Adipose tissue (tissue), 3 donors: ENCODE results near the gene PPBP. TPM values are rescaled to one million over a fixed set of nuclear protein-coding genes. Genes with fewer than 3 reads are reported as not detected.
"Not testable (repeated sequence)": the region's sequence is repeated elsewhere in the genome, so short reads cannot be mapped to it uniquely, and the experiment has no call there.

Experiments used
- H3K27ac ChIP-seq: one replicate; pipeline ENCODE4 v1.5.1; 2013; ENCODE audit warnings: low read depth, low read length
- WGBS, 3 donors: extraction: QIAGEN DNeasy Blood & Tissue Kit; methylation state at CpG; one replicate each; pipeline ENCODE4 v1.1.7; 2013; 5-methylcytosine and 5-hydroxymethylcytosine counted together
- polyA plus RNA-seq, 3 donors: library from polyadenylated mRNA; stranded (reverse); fragments of 200-250 nt; gene quantifications; one replicate each; pipeline ENCODE4 v1.2.3, GENCODE V29; 2013
- donor health status: healthy with polysubstance abuse.
- donor health status: Bipolar disorder and iron deficiency.
- donor health status: healthy.

The PPBP gene
- polyA plus RNA-seq, 3 donors = 0.62 to 4.4 TPM; not detected in 1

DNA sequence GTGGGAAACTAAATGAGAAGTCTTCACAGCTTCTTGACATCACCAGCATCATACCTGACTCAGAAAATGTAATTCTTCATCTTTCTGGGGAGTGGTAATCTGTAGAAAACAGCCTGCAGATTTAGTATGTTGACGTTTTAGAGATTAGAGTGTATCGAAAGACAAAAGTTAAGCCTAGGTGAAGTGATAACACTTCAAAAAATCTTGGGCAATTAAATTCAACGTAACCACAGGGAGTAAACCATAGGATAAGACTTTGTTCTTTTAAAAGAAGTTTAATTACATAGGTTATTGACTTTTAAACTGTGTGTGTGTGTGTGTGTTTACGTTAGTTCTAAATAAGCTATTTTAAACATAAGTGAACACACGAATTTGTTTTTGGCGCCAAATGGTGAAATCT, 12.3 kb upstream of the PPBP start:
- 74 to 87% (median 79%) methylated on average over 6 of the region's 6 CpGs for WGBS, 3 donors
- no peak overlapping the region for H3K27ac ChIP-seq

DNA sequence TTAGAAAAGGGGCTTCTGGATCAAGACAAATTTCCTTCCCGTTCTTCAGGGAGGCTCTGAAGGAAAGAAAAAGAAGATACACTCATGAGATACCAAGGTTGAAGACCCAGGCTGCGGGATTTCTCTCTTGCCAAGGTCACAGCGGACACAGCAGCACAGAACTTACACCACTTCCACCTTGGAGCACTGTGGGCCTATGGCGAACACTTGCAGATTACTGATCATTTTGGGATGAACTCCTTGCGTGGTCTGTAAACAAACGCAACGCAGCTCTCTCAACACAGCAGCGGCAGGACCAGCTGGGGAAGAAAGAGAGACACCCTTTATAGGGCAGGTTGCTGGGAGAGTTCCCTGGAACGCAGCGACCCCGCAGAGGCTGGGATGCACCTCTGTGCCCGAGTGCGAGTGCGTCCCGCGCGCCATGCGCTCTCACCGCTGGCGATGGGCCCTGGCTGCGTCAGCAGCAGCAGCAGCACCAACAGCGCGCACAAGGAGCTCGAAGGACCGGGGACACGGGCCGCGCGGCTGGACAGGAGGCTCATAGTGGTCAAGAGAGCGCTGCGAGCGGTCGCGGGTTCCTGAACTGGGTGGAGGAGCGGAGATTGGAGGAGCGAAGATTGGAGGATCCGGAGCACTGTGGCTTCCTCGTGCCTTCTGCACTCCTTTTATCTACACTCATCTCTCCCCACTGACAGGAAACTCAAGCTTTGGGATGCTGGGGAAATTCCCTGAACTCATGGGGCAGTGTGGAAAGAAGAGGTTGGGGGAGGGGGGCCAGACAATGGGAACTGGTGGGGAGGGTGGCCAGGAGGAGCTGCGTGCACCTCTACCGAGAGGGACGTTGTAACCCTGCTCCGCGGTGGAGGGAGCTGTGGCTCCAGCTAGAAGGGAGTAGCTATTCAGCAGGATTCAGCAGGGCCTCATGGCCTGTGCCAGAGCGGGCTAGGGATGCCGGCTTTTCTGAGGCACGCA, 10.3 kb upstream of the PPBP start, which contains the start of gene CXCL5:
CXCL5 (minus strand) TSS at position 638 of the 972 bp plus-strand sequence; CDS start at position 542, 96 bp downstream.
- no peak within 1 kb of the TSS for H3K27ac ChIP-seq
- WGBS, 3 donors = 12 to 14% (median 12%) methylated on average over 46 of the region's 46 CpGs

- no peak overlapping the region for H3K27ac ChIP-seq
- WGBS, 3 donors = 0 to 42% (median 3%) methylated on average over 1 of the region's 1 CpG
These were observed 4.1 kb upstream of the PPBP start for GRCh38 chr4:73992050-73992449.

DNA sequence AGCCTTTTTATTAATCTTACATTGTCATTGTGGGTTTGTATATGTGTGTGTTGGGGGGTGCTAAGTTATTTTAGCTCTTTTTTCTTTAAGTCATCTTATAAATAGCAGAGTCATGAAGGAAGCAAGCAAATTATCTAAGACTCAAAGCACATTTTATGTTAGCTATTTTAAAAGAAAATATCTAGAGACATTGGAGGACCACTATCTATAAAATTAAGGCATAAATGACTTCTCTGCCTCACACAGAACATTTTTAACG, 3.7 kb upstream of the PPBP start:
- WGBS, 3 donors = 89 to 100% (median 89%) methylated on average over 1 of the region's 1 CpG
- no peak overlapping the region for H3K27ac ChIP-seq

- 85 to 94% (median 85%) methylated on average over 9 of the region's 9 CpGs for WGBS, 3 donors
- H3K27ac ChIP-seq = no peak overlapping the region
These were observed 3.2 kb upstream of the PPBP start for GRCh38 chr4:73990988-73991741.

DNA sequence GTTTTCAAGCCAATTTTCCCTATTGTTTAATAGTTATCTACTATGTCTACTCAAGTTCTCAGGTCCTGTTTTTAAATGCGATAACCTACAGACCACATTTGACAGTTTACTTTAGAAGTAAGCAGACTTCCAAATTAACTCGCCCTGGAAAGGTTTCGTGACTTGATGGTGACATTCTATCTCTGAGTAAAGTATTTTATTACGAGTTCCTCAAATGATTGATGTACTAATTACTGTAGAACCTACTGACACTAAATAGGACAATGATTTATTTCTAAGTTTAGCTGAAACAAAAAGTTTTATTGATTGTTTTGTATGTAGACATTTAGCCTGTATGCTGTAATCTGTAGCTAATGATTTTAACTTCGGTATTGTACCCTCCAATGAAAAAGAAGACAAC, 1.9 kb upstream of the PPBP start:
- no peak overlapping the region for H3K27ac ChIP-seq
- WGBS, 3 donors = 54 to 77% (median 70%) methylated on average over 5 of the region's 5 CpGs

GRCh38 chr4:73989031-73989430, 1.0 kb upstream of the PPBP start:
- no peak overlapping the region for H3K27ac ChIP-seq
- WGBS, 3 donors = 51 to 64% (median 61%) methylated on average over 3 of the region's 3 CpGs

DNA sequence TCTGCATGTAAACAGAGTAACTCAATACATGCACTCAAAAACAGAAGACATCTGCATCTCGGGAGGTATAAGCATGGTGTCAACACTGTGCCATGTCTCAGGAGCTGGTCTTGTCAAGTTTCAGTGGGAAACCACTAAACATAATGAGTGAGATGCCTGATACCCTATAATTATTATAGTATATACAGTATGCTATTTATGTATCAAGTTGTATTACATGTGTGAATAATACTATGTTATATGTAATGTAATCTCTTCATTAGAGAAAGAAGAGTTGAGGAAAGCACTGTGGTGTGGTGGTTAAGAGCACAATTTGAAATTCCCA, 2.5 kb downstream of the PPBP start:
- 60 to 68% (median 62%) methylated on average over 1 of the region's 1 CpG for WGBS, 3 donors
- no peak overlapping the region for H3K27ac ChIP-seq

DNA sequence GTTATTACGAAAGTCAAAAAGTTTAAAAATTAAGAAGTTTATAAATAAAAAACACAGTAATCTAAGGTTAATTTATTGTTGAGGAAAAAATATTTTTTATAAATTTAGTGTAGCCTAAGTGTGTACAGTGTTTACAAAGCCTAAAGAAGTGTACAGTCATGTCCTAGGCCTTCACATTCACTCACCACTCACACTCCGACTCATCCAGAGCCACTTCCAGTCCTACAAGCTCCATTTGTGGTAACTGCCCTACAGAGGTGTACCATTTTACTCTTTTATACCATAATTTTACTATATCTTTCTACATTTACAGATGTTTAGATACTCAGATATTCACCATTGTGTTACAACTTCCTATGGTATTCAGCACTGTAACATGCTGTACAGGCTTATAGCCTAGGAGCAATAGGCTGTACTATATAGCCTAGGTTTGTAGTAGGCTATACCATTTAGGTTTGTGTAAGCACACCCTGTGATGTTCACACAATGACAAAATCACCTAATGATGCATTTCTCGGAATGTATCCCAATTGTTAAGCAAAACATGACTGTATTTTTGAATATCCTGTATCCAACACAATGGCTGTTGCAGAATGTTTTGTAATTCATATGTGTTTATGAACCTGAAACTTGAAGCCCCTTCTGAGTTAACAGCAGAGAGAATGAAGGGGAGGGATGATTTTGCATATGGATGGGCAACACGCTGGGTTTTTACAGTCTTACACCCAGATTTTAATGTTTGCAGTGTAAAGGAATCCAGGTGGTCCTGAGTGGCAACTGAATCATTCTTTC, 3.1 kb downstream of the PPBP start:
- no peak overlapping the region for H3K27ac ChIP-seq
- WGBS, 3 donors = 80 to 90% (median 88%) methylated on average over 4 of the region's 4 CpGs

- H3K27ac ChIP-seq = not testable (repeated sequence)
- WGBS, 3 donors = 60 to 84% (median 82%) methylated on average over 7 of the region's 7 CpGs
These were observed 6.8 kb downstream of the PPBP start for GRCh38 chr4:73981175-73981574.

GRCh38 chr4:73979407-73979957, 8.5 kb downstream of the PPBP start:
- 90 to 96% (median 93%) methylated on average over 3 of the region's 3 CpGs for WGBS, 3 donors
- H3K27ac ChIP-seq = no peak overlapping the region

DNA sequence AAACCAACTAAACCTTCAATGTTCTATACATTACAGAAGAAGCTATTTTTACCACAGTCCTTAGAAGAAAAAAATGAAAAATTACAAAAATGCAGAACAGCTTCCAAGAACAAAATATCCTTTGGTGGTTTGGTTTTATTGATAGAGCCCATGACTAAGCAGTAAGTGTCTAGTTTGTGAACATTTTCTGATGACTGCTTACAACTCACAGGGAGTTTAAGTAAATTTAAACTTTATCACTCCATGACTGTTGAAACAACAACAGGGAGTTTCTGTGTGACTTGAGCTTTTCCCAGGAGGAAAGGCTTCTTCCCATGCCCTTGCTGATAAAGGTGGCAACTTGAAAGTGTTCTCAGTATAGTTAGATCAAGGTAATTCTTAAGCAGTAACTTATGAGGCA, 9.1 kb downstream of the PPBP start:
- no peak overlapping the region for H3K27ac ChIP-seq

- H3K27ac ChIP-seq = no peak overlapping the region
- 73 to 82% (median 82%) methylated on average over 4 of the region's 4 CpGs for WGBS, 3 donors
These were observed 11.3 kb downstream of the PPBP start for GRCh38 chr4:73976716-73977115.

DNA sequence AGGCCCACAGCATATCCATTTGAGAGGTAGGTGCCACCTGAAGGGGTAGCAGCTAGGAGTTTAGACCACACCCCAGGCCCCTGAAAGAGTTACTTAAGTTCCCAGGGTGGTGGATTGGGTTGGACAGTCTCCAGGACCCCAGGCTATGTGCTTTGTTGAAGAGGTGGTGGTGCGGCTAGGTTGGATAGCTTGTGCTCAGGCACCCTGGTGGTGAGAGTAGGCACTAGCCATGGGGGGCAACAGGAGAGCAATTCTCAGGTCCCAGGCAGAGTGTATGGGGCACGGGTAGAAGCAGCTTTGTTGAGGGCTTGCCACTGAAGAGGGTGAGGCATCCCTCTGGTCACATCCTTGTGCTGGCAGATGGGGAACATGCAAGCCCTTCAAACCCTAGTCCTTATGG, 11.8 kb downstream of the PPBP start:
- no peak overlapping the region for H3K27ac ChIP-seq
- WGBS, 3 donors = 88 to 97% (median 95%) methylated on average over 2 of the region's 2 CpGs

DNA sequence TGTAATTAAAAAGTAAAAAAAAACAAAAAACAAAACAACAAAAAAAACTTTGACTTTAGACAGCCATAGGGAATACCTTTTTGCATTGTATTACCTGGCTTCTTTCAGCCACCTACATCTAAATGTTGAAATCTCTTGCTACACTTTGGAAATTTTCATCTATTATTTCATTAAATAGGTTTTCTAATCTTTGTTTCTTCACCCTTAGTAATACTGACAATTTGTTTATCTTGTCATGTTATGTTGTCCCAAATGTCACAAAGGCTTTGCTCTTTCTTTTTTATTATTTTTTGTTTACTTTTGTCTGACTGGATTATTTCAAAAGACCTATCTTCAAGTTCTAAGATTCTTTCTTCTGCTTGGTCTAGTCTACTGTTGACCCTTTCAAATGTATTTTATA, 13.6 kb downstream of the PPBP start:
- H3K27ac ChIP-seq = no peak overlapping the region

- no peak overlapping the region for H3K27ac ChIP-seq
These were observed 17.0 kb downstream of the PPBP start for GRCh38 chr4:73970945-73971344.

DNA sequence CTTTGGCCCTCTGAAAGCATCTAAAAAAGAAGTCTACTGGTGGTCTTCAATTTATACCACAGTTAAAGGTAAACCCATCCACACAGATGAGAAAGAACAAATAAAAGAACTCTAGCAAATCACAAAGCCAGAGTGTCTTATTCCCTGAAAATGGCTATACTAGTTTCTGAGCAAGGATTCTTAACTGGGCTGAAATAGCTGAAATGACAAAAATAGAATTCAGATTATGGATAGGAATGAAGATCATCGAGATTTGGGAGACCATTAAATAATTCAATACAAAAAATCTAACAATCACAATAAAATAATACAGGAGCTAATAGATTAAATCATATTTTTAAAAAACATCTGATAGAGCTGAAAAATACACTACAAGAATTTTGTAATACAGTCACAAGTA, 18.0 kb downstream of the PPBP start:
- no peak overlapping the region for H3K27ac ChIP-seq
- 86 to 92% (median 91%) methylated on average over 1 of the region's 1 CpG for WGBS, 3 donors

GRCh38 chr4:73967866-73968265, 20.1 kb downstream of the PPBP start:
- no peak overlapping the region for H3K27ac ChIP-seq
